ENCODE data around the gene SMAP1.

Gene SMAP1

GRCh38 chr6:70903665-70904452, 236.2 kb downstream of the SMAP1 start:
- no peak for DNase-seq

DNA sequence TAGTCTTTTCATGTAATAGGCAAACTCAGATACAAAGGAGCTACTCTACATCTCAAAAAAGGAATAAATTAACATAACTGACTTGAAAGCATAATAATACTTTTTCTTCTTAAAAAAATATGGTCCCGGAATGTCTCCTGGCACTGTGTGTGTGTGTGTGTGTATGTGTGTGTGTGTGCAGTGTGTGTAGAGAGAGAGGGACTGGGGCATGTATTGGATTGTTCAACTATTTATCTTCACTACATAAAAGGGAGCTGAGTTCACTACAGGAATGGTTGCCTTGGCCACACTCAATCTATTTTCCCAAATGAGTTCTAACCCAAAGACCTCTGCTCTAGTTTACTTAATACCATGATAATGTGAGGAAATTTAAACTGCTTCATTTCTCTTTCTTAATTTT, 238.1 kb downstream of the SMAP1 start:
- no peak for DNase-seq
